IMR-90 (cell line): Measurements from ENCODE around the gene RUNX1. TPM values are rescaled to one million over a fixed set of nuclear protein-coding genes. Genes with fewer than 3 reads are reported as not detected.

Source experiments
- ATAC-seq: fragments of 200-7000 bp; cut with Tn5 transposase; 2 replicates; pipeline ENCODE4 v1.9.1; 2020; ENCODE audit warnings: low read depth, mild to moderate bottlenecking, moderate library complexity
- BruUV-seq: library from RNA; stranded (reverse); fragments of 400-500 nt; replicated peaks from 2 replicates; lab custom pipeline; 2021; lab: Mats Ljungman, UMichigan
- CTCF ChIA-PET: fragments of 300-600 bp; formaldehyde crosslinking; extraction: SDS; loops from one replicate; lab custom pipeline; 2021; ENCODE audit warnings: antibody characterized with exemption; lab: Yijun Ruan, JAX
- POLR2A ChIA-PET: fragments of 300-600 bp; sonication (Branson Sonifier 250); formaldehyde crosslinking; loops from one replicate; lab custom pipeline; 2022; ENCODE audit warnings: antibody characterized with exemption; ENCODE audit not compliant: unreplicated experiment; lab: Charles Lee
- DNase-seq: peaks from one replicate; pipeline ENCODE4 v3.0.0; 2013
- H2AFZ ChIP-seq: replicated peaks from 2 replicates; pipeline ENCODE3; 2013; ENCODE audit warnings: low read length, mild to moderate bottlenecking; ENCODE audit not compliant: poor library complexity
- H2AK5ac ChIP-seq: 2 replicates; pipeline ENCODE4 v1.6.1; 2013; ENCODE audit warnings: low read depth, low read length, inconsistent platforms
- H2AK9ac ChIP-seq: replicated peaks from 2 replicates; pipeline ENCODE3; 2013; ENCODE audit warnings: mild to moderate bottlenecking, low read depth, low read length, moderate library complexity; ENCODE audit not compliant: poor library complexity
- H2BK120ac ChIP-seq: 2 replicates; pipeline ENCODE4 v1.6.1; 2013; ENCODE audit warnings: low read depth, low read length, inconsistent platforms
- H2BK15ac ChIP-seq: 3 replicates; pipeline ENCODE4 v1.6.1; 2013; ENCODE audit warnings: low read depth, low read length, inconsistent platforms
- H2BK20ac ChIP-seq: 2 replicates; pipeline ENCODE4 v1.6.1; 2013; ENCODE audit warnings: low read depth, mild to moderate bottlenecking, inconsistent platforms, low read length, moderate library complexity
- H2BK5ac ChIP-seq: 2 replicates; pipeline ENCODE4 v1.6.1; 2013; ENCODE audit warnings: mild to moderate bottlenecking, low read depth, low read length, inconsistent platforms; ENCODE audit not compliant: poor library complexity, severe bottlenecking
- H3K14ac ChIP-seq: replicated peaks from 2 replicates; pipeline ENCODE4 v1.6.1; 2013; ENCODE audit warnings: low read depth, low read length, inconsistent platforms
- H3K18ac ChIP-seq: 2 replicates; pipeline ENCODE4 v1.6.1; 2013; ENCODE audit warnings: low read depth, low read length, control low read depth
- H3K23ac ChIP-seq: 2 replicates; pipeline ENCODE4 v1.6.1; 2013; ENCODE audit warnings: low read depth, low read length, inconsistent platforms
- H3K27ac ChIP-seq: 2 replicates; pipeline ENCODE4 v1.5.1; 2013; ENCODE audit warnings: mild to moderate bottlenecking, control low read depth, low read length; ENCODE audit not compliant: insufficient read depth
- H3K27me3 ChIP-seq: 2 replicates; pipeline ENCODE4 v1.6.1; 2013; ENCODE audit warnings: low read length; ENCODE audit not compliant: control insufficient read depth, insufficient read depth
- H3K36me3 ChIP-seq: 2 replicates; pipeline ENCODE4 v1.6.1; 2013; ENCODE audit warnings: low read length, mixed read lengths; ENCODE audit not compliant: control insufficient read depth, insufficient read depth
- H3K4ac ChIP-seq: 2 replicates; pipeline ENCODE4 v1.6.1; 2013; ENCODE audit warnings: low read depth, low read length, inconsistent platforms
- H3K4me1 ChIP-seq: 2 replicates; pipeline ENCODE4 v1.6.1; 2013; ENCODE audit warnings: low read length, mixed read lengths; ENCODE audit not compliant: control insufficient read depth, insufficient read depth
- H3K4me2 ChIP-seq: 2 replicates; pipeline ENCODE4 v1.6.1; 2013; ENCODE audit warnings: low read depth, mild to moderate bottlenecking, control low read depth, low read length, moderate library complexity
- H3K4me3 ChIP-seq: 2 replicates; pipeline ENCODE4 v1.5.1; 2013; ENCODE audit warnings: low read depth, mild to moderate bottlenecking, control low read depth, low read length, moderate library complexity; ENCODE audit not compliant: insufficient read depth
- H3K56ac ChIP-seq: 2 replicates; pipeline ENCODE4 v1.6.1; 2013; ENCODE audit warnings: low read length, inconsistent platforms; ENCODE audit not compliant: insufficient read depth; ENCODE audit errors: extremely low read depth
- H3K79me1 ChIP-seq, 2 experiments: 2 replicates each; pipeline ENCODE4 v1.6.1; 2013; ENCODE audit warnings: low read length in 2 of 2, inconsistent platforms in 1 of 2, low read depth in 1 of 2
- H3K9ac ChIP-seq: 2 replicates; pipeline ENCODE4 v1.6.1; 2013; ENCODE audit warnings: low read depth, low read length, control low read depth
- H3K9me1 ChIP-seq: 2 replicates; pipeline ENCODE4 v1.6.1; 2013; ENCODE audit warnings: low read length, inconsistent platforms; ENCODE audit not compliant: insufficient read depth
- H3K9me3 ChIP-seq: 2 replicates; pipeline ENCODE4 v1.6.1; 2013; ENCODE audit warnings: low read length; ENCODE audit not compliant: control insufficient read depth, insufficient read depth
- H4K20me1 ChIP-seq: 2 replicates; pipeline ENCODE4 v1.6.1; 2013; ENCODE audit warnings: low read length, inconsistent platforms; ENCODE audit not compliant: insufficient read depth
- H4K5ac ChIP-seq: 2 replicates; pipeline ENCODE4 v1.6.1; 2013; ENCODE audit warnings: mild to moderate bottlenecking, low read depth, low read length, control low read depth
- H4K8ac ChIP-seq, 2 experiments: 2 replicates each; pipeline ENCODE4 v1.6.1; 2013; ENCODE audit warnings: low read depth in 2 of 2, low read length in 2 of 2, control low read depth in 1 of 2, inconsistent platforms in 1 of 2
- H4K91ac ChIP-seq: 2 replicates; pipeline ENCODE4 v1.6.1; 2013; ENCODE audit warnings: low read depth, low read length, inconsistent platforms; ENCODE audit not compliant: insufficient read depth
- BHLHE40 ChIP-seq: fragments of 150-350 bp; IDR thresholded peaks from 2 replicates; pipeline ENCODE4 v1.6.1; 2016; ENCODE audit warnings: mild to moderate bottlenecking, low read depth, low read length
- CEBPB ChIP-seq: IDR thresholded peaks from 2 replicates; pipeline ENCODE4 v1.6.1; 2012; ENCODE audit warnings: low read depth, low read length, improper control_type of control experiment
- CHD1 ChIP-seq: IDR thresholded peaks from 2 replicates; pipeline ENCODE4 v1.6.1; 2012; ENCODE audit warnings: low read depth, low read length, improper control_type of control experiment
- FOS ChIP-seq: fragments of 150-350 bp; IDR thresholded peaks from 2 replicates; pipeline ENCODE4 v1.6.1; 2016; ENCODE audit warnings: low read depth, low read length
- MAFK ChIP-seq: IDR thresholded peaks from 2 replicates; pipeline ENCODE4 v1.6.1; 2012; ENCODE audit warnings: low read depth, low read length, improper control_type of control experiment
- MAZ ChIP-seq: IDR thresholded peaks from 2 replicates; pipeline ENCODE4 v1.6.1; 2012; ENCODE audit warnings: low read depth, mild to moderate bottlenecking, low read length, improper control_type of control experiment, moderate library complexity, borderline replicate concordance
- MXI1 ChIP-seq: IDR thresholded peaks from 2 replicates; pipeline ENCODE4 v1.6.1; 2012; ENCODE audit warnings: low read depth, mild to moderate bottlenecking, low read length, moderate library complexity, borderline replicate concordance
- NFE2L2 ChIP-seq: fragments of 150-350 bp; IDR thresholded peaks from 2 replicates; pipeline ENCODE4 v1.6.1; 2016; ENCODE audit warnings: low read depth, mild to moderate bottlenecking, low read length
- POLR2A ChIP-seq: IDR thresholded peaks from 2 replicates; pipeline ENCODE4 v1.6.1; 2012; ENCODE audit warnings: mild to moderate bottlenecking, low read depth, low read length
- RAD21 ChIP-seq: IDR thresholded peaks from 2 replicates; pipeline ENCODE4 v1.6.1; 2012; ENCODE audit warnings: low read length, improper control_type of control experiment
- RCOR1 ChIP-seq: IDR thresholded peaks from 2 replicates; pipeline ENCODE4 v1.6.1; 2012; ENCODE audit warnings: mild to moderate bottlenecking, low read length, improper control_type of control experiment; ENCODE audit not compliant: insufficient replicate concordance
- WGBS, 2 experiments: methylation state at CpG; one replicate each; pipeline versions ENCODE4 v1.1.5 to v1.1.7; 2013; ENCODE audit warnings: missing lambda C conversion rate in 2 of 2; ENCODE audit not compliant: insufficient read length in 1 of 2; ENCODE audit errors: extremely low coverage in 2 of 2; 5-methylcytosine and 5-hydroxymethylcytosine counted together
- dilution Hi-C: fragments of 300-500 bp; cut with HindIII; formaldehyde crosslinking; loops from one replicate; pipeline ENCODE4 v1.14.3; 2018; ENCODE audit warnings: low sequenced_read_pairs; ENCODE audit not compliant: unreplicated experiment
- in situ Hi-C: fragments of 300-500 bp; cut with MboI; formaldehyde crosslinking; loops from 3 replicates; pipeline ENCODE4 v1.14.3; 2019; ENCODE audit warnings: low sequenced_read_pairs, inconsistent platforms, mixed read lengths
- intact Hi-C: fragments of 100-400 bp; cut with micrococcal nuclease; formaldehyde crosslinking; loops from 2 replicates; pipeline ENCODE4 v1.10.0; 2022
- polyA plus RNA-seq, 3 experiments: library from polyadenylated mRNA; depleted of rRNA; stranded (reverse); fragments of >200 nt; gene quantifications; 2 replicates each; pipeline ENCODE4 v1.2.3, GENCODE V29; 2012; ENCODE audit warnings: low replicate concordance in 1 of 3
- total RNA-seq: library from RNA; depleted of rRNA; stranded (reverse); fragments of >200 nt; gene quantifications from 2 replicates; pipeline ENCODE4 v1.2.3, GENCODE V29; 2012
- TF ChIP-seq, protein P1 (sequence below): fragments of 150-350 bp; IDR thresholded peaks from 2 replicates; pipeline ENCODE4 v1.6.1; 2016; ENCODE audit warnings: low read depth, mild to moderate bottlenecking, low read length, moderate library complexity, borderline replicate concordance
- TF ChIP-seq, protein P2 (sequence below): fragments of 150-350 bp; IDR thresholded peaks from 2 replicates; pipeline ENCODE4 v1.6.1; 2017; ENCODE audit warnings: mild to moderate bottlenecking, antibody characterized with exemption, low read length, low read depth

RUNX1 gene
- total and polyA plus RNA-seq, 2 of the 4 experiments (the other 2 are of a cell fraction) = 34.5 to 56.5 TPM

DNA sequence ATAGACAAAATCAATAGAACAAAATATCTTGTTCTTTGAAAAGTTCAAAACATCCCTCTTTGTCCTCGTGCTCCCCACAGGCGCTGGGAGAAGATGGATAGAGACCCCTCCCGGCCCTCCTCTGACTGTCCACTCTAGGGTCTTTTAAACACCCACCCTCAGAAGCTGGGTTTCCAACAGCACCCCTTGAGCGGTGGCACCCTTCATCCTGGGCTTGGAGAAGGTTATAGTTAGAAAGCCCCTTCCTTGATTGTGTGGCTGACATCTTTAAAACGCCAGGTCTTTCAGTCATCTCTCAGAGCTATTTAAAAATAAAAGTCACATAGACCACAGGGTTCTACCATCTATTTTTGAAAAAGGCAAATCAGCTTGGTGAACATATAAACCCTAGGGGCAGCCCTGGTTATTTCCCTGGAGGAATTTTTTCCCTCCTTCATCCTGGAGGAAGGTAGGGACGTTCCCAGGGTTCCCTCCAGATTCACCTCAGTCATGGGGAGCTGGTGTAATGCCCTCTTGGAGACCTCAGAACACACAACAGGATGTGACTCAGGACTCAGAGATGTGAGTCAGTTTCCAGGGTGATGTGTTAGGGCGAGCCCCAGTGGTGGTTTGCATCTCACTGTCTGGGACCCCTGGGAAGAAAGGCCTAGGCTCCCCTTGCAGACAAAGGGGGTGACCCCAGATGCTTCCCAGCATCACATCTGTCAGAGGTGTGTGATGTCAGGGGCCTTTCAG lies 241.8 kb downstream of the RUNX1 start (continued):
- no peak for TF ChIP-seq RAD21
- peak; percentile 96 for TF ChIP-seq FOS

DNA sequence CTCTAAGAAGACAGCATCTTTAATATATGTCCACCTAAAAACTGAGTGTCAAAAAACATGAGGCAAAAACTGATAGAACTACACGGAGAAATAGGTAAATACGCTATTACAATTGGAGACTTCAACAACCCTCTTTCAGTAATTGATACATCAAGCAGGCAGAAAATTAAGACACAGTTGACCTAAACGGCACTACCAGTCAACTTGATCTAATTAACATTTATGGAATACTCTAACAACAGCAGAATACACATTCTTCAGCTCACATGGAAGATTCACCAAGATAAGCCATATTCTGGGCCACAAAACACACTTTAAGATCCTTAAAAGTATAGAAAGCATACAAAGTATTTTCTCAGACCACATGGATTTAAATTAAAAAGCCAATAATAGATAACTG lies 242.7 kb downstream of the RUNX1 start:
- Histone ChIP-seq H2AFZ (no peak overlapping the region), H3K4me3 (no peak overlapping the region), H3K9me3 (no peaks in the 10 kb centered on the region), H3K4me2 (no peak overlapping the region), H3K9me1 (peaks cover 26% of the 10 kb centered on the region), H4K91ac (no peak overlapping the region), H3K27ac (no peak overlapping the region), H2BK15ac (no peak overlapping the region), H3K23ac (no peak overlapping the region), H3K27me3 (no peaks in the 10 kb centered on the region), H4K20me1 (peaks cover 50% of the 10 kb centered on the region; the same call in 1 of the 2 replicates), H2AK5ac (no peak overlapping the region), H3K14ac (no peak overlapping the region), H2AK9ac (no peak overlapping the region), H2BK120ac (no peak overlapping the region), H3K4ac (no peak overlapping the region), H3K36me3 (peaks cover 31% of the 10 kb centered on the region), H2BK5ac (no peak overlapping the region), H3K18ac (no peak overlapping the region; the same call in 1 of the 2 replicates), H4K8ac (no peak overlapping the region), H3K4me1 (peaks cover 37% of the 10 kb centered on the region), H3K79me1 (peaks cover 40 to 74% of the 10 kb centered on the region in 2 experiments), H3K56ac (no peak overlapping the region), H4K5ac (no peak overlapping the region), H3K9ac (no peak overlapping the region), H2BK20ac (no peak overlapping the region)
- dilution Hi-C loops = no loop called here
- ChIA-PET CTCF (no interaction called here), POLR2A (no interaction called here)
- ATAC-seq (no peak), DNase-seq (no peak)
- BruUV-seq = no TSS peak
- 100% methylated on average over 1 of the region's 3 CpGs; no CpG with 5 or more reads in 1 of the 2 experiments for WGBS, 2 experiments
- intact Hi-C loops = loop anchor here (5.0 kb wide), 2 partner anchors 61 to 401 kb away; no protein-coding TSS in a partner anchor
- no peak for TF ChIP-seq MXI1
- TF ChIP-seq MAZ = no peak
- no peak for TF ChIP-seq POLR2A
- TF ChIP-seq NFE2L2 = no peak
- no peak for TF ChIP-seq CEBPB
- TF ChIP-seq RCOR1 = no peak
- no peak for TF ChIP-seq BHLHE40
- TF ChIP-seq, protein P1, sequence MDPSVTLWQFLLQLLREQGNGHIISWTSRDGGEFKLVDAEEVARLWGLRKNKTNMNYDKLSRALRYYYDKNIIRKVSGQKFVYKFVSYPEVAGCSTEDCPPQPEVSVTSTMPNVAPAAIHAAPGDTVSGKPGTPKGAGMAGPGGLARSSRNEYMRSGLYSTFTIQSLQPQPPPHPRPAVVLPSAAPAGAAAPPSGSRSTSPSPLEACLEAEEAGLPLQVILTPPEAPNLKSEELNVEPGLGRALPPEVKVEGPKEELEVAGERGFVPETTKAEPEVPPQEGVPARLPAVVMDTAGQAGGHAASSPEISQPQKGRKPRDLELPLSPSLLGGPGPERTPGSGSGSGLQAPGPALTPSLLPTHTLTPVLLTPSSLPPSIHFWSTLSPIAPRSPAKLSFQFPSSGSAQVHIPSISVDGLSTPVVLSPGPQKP = no peak
- TF ChIP-seq, protein P2, sequence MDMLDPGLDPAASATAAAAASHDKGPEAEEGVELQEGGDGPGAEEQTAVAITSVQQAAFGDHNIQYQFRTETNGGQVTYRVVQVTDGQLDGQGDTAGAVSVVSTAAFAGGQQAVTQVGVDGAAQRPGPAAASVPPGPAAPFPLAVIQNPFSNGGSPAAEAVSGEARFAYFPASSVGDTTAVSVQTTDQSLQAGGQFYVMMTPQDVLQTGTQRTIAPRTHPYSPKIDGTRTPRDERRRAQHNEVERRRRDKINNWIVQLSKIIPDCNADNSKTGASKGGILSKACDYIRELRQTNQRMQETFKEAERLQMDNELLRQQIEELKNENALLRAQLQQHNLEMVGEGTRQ = no peak
- no peak for TF ChIP-seq MAFK
- TF ChIP-seq CHD1 = no peak
- in situ Hi-C loops = no loop called here
